NCI-H526 treated with DMSO at 0.1 percent for 48 hours (cell line): ENCODE data around the gene ESYT3.
"Not testable (repeated sequence)": the region's sequence is repeated elsewhere in the genome, so short reads cannot be mapped to it uniquely, and the experiment has no call there.

Source experiments
- DNase-seq: peaks from one replicate; lab custom pipeline; 2025; lab: John Stamatoyannopoulos, UW

ESYT3 gene

DNA sequence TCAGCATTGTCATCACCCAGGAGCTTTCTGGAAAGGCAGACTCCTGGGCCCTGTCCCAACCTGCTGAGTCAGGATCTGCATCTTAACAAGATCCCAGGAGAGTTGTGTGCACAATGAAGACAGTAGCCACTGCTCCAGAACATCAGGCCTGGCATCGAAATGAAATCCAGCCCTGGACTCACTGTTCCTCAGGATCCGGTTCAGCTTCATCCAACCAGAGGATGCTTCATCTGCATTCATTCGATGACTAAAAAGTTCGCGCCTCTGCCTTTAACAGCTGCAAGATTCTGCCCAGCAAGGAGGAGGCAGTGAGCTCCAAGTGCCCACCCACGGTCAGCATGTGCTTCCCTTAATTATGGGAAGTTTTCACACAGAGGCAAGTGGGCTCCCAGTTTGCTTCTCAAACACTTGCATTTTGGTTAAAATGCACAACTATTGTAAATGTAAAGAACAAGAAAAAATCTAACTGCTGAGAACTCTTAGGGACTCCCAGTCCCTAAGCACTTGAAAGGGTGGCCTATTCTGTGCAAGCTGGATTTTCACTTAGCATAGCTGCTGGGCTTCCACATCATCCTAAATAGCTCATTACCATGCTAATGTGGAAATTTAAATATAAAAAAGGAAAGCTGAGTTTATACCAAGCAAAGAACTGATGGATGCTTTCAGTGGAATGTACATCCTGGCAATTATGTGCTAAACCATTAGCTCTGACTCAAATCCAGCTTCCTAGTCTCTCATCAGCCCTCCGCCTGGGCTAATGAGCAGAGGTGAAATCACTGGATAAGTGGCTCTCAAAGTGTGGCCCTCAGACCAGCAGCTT, 25.5 kb upstream of the ESYT3 start:
- DNase-seq = no peak

DNA sequence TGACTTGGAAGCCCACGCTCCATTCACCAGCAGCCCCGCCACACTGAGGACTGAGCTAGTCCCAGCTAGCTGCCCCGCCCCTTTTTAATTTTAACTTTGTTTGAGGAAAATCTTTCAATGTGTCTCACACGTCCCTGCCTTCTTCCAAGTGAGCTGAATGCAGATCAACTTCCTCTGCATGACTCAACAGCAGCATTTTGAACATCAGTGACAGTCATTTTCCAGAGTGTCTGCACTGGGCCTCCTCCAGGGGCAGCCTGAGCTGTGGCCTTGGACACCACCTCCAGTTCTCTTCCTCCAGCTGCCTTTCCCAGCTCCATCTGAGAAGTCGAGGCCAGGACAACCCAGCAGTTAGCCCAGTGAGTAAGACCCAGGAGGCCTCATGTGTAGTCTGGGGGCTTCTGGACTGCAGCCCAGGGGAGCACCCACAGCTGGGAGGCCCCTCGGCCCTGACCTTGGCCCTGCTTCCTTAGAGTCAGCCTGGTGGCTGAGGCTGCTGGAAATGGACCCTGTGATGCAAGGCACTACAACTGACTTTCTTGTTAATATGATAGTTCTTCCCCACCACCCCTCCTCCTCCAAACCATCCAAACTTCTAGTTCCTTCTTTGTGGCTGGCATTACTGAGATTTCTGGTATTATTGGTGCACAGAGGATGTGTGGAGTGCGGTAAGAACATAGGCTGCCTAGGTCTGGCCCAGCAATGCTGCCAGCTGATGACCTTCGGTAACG, 21.4 kb upstream of the ESYT3 start:
- DNase-seq = no peak

GRCh38 chr3:138416236-138416635, 18.2 kb upstream of the ESYT3 start:
- not testable (repeated sequence) for DNase-seq

DNA sequence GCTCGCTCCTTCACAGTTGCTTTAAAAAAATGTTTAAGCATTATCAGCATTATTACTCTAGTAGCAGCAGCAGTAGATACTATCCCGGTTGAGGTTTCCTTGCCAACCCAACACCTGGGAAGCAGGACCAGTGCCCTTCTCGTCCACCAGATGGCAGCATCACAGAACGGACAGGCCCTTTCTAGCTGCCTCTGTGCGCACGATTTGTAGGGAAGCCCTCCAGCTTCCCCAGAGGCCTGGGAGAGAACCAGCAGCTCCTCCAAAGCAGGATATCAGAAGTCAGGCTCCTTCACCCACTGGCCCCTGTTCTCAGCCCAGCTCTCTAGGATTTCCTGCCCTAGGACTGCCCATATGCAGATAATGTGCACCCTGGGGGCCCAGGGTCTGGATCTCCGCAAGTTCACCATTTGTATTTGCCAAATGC, 16.8 kb upstream of the ESYT3 start:
- DNase-seq = peak; percentile 66

DNA sequence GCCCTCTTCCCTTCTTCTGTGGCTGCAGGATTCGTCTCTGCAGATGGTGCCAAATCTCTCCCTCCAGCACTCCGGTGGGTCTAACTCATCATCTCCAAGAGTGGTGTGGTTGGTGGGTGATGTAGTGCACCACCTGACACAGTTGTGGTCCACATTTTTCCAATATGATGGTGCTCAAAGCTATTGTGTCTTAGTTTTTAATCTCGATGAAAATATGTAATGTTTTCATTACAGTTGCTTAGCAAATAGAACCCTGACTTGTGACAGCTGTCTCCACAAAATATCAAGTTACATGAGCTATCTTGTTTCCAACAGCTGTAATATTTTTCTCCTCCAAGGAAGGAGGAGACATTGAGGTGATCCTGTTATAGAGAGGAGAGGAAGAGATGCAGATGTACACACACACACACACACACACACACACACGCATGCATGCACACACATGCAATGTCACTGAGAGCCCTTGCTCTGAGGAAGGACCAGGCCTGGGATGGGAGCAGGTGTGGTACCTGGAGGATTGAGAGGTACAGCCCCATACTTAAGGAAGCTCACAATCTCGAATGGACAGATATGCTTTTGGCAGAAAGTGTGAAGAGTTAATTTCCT, 15.7 kb upstream of the ESYT3 start:
- DNase-seq = no peak

GRCh38 chr3:138423316-138423715, 11.1 kb upstream of the ESYT3 start:
- DNase-seq = no peak

DNA sequence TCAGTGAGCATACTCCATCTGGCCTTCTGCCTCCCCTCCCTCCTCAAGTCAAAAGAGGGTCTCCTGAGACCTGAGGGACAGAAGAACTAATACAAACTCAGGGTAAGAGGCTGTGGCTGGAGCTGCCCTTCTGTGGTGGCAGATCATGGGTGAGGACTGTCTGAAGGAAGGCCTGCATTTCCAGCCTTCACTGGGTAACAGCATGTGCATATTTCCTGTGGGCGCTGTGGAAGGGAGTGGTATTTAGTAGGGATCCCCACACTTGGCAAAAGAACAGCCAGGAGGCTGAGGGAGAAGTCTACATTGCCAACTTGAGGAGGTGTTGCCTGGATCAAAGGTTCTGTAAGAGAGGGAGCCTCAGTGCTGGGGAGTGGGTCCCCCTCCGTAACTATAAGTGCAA, 10.1 kb upstream of the ESYT3 start:
- DNase-seq = no peak

GRCh38 chr3:138426211-138426610, 8.2 kb upstream of the ESYT3 start:
- peak; percentile 1 for DNase-seq

DNA sequence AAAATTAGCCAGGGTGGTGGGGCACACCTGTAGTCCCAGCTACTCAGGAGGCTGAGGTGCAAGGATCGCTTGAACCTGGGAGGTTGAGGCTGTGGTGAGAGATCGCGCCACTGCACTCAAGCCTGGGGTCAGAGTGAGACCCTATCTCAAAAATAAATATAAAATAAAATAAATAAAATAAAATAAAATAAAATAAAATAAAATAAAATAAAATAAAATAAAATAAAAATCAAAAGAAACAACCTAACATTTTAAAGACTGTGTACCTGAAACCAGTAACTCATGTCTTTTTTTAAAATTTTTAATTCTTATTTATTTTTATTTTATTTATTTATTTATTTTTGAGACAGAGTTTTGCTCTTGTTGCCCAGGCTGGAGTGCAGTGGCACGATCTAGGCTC, 7.7 kb upstream of the ESYT3 start:
- not testable (repeated sequence) for DNase-seq

- no peak for DNase-seq
These were observed 4.8 kb upstream of the ESYT3 start for GRCh38 chr3:138429665-138430064.

- no peak for DNase-seq
These were observed 1.7 kb upstream of the ESYT3 start for GRCh38 chr3:138432576-138433240.

DNA sequence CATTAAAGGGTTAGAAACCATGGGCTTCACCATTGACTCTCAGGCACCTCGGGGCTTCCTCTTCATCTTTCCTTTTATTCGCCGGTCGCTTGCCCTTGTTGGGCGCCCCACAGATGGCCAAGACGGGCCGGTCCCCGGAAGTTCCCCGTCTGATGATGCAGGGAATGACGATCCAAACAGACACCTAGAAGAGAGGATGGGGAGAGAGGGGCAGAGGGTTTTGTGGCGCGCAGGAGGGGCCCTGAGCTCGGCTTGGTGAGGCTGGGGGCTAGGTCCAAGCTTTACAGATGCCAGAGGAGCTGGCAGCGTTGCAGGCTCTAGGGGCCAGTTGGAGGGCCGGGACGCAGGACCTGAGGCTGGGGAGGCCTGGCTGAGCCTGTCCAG, 532 bp upstream of the ESYT3 start:
- no peak for DNase-seq

DNA sequence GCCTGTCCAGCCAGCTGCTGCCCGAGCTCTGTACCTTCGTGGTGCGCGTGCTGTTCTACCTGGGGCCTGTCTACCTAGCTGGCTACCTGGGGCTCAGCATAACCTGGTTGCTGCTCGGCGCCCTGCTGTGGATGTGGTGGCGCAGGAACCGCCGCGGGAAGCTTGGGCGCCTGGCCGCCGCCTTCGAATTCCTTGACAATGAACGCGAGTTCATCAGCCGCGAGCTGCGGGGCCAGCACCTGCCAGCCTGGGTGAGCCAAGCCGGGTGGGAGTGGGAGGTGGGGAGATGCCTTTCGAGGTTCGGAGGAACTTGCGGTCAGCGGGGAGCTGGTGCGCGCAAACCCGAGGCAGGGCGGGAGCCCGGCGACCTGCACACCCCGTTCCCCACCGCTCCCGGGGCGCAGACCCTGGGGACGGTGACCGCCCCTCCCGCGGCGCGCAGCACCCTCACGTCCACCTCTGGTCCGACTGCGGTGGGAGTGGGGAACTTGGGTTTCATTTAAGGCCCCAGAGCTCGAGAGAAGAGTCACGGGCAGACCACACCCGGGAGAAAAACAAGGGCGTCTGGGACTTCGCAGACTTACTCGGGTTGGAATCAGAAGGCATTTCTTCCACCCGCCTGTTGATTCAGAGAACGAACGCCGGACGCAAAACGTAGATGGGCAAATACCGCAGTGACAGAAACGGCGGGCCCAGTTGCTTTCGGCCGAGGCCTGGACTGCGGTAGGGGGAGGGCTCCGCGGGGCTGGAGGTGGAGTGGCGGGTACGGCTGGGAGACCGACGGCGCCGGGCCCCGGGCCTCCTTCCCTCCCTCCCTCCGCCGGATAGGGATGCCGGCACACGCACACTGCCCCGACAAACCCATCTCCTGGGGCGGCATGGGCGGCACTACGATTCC, 708 bp downstream of the ESYT3 start:
- DNase-seq = peak; percentile 37

DNA sequence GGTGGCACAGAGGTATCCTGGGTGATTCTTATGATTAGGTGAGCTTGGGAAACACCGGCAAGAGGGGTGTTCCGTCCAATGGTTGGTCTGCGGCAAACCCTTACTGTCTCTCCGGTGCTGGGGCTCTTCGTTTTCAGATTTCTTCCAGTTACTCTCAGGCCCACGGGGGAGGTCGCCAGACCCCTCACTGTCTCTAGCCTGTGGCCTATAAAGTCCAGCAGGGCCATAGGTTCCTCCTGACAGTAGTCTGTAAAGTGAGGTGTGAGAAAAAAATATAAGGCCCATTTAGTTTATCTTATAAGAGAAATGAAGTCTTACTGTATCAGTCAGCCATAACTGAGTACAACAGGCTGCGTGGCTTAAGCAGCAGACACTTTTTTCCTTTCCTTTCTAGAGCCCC, 1.4 kb downstream of the ESYT3 start:
- no peak for DNase-seq

DNA sequence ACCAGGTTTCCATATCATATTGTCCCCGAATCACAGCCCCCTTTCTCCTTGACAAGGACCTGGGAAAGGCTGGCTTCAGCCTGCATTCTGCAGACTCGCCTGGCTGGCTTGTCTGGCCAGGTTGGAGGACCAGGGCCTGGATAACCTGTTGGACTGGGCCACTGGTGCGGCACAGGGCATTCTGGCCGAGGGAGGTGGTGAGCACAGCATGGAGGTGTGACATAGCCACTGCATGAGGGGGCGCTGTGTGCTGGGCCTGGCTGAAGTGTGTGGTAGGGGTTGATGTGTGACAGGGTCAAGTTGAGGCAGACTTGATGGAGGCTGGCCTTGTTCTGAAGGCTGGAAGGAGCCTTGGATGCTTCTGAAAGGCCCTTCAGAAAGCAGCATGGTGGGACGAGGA, 2.9 kb downstream of the ESYT3 start:
- DNase-seq = no peak

- no peak for DNase-seq
These were observed 4.5 kb downstream of the ESYT3 start for GRCh38 chr3:138438896-138439295.

DNA sequence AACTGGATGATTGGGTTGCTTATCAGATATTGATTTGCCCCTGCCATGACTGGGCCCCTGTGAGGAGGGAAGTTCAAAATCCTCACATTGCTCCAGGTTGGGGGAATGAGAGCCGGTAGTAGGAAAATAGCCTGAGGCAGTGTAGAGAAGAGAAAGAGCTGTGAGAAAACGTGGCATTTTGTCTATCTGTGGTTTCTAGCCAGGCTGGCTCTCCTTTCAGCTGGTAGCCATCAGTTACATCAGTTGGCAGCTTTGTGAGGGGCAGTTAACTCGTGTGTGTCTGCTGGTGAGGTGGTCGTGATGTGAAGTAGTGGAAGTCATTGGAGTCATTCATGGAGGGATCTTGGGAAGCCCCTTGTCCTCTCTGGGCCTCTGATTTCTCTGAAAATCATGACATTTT, 5.2 kb downstream of the ESYT3 start:
- no peak for DNase-seq

GRCh38 chr3:138440121-138440521, 5.7 kb downstream of the ESYT3 start:
- no peak for DNase-seq

GRCh38 chr3:138440596-138440995, 6.2 kb downstream of the ESYT3 start:
- DNase-seq = no peak

GRCh38 chr3:138441256-138441655, 6.8 kb downstream of the ESYT3 start:
- no peak for DNase-seq

DNA sequence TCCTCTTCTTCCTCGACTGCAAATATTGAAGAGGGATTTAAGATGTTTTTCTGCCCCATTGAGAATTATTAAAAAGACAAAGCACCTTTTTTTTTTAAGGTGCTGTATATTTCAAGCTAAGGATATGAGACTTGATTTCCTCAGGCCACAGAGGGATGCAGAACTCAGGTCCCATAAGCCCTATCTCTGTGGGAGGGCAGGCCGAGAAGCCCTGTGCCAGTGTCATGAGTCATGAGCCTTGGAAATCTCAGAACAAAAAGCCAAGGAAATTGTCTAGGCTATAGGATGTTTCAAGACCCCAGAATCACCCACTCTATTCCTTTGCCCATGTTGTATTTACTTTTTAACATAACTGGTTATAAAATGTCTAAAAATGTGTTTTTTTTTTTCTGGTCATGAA, 7.3 kb downstream of the ESYT3 start:
- DNase-seq = no peak

- no peak for DNase-seq
These were observed 8.0 kb downstream of the ESYT3 start for GRCh38 chr3:138442433-138442832.
